IMR-90 (cell line): ENCODE data around the gene CHIT1. TPM values are rescaled to one million over a fixed set of nuclear protein-coding genes. Genes with fewer than 3 reads are reported as not detected.

ENCODE experiments used
- ATAC-seq: fragments of 200-7000 bp; cut with Tn5 transposase; 2 replicates; pipeline ENCODE4 v1.9.1; 2020; ENCODE audit warnings: low read depth, mild to moderate bottlenecking, moderate library complexity
- BruUV-seq: library from RNA; stranded (reverse); fragments of 400-500 nt; replicated peaks from 2 replicates; lab custom pipeline; 2021; lab: Mats Ljungman, UMichigan
- CTCF ChIA-PET: fragments of 300-600 bp; formaldehyde crosslinking; extraction: SDS; loops from one replicate; lab custom pipeline; 2021; ENCODE audit warnings: antibody characterized with exemption; lab: Yijun Ruan, JAX
- POLR2A ChIA-PET: fragments of 300-600 bp; sonication (Branson Sonifier 250); formaldehyde crosslinking; loops from one replicate; lab custom pipeline; 2022; ENCODE audit warnings: antibody characterized with exemption; ENCODE audit not compliant: unreplicated experiment; lab: Charles Lee
- DNase-seq: peaks from one replicate; pipeline ENCODE4 v3.0.0; 2013
- H2AFZ ChIP-seq: replicated peaks from 2 replicates; pipeline ENCODE3; 2013; ENCODE audit warnings: low read length, mild to moderate bottlenecking; ENCODE audit not compliant: poor library complexity
- H2AK5ac ChIP-seq: 2 replicates; pipeline ENCODE4 v1.6.1; 2013; ENCODE audit warnings: low read depth, low read length, inconsistent platforms
- H2AK9ac ChIP-seq: replicated peaks from 2 replicates; pipeline ENCODE3; 2013; ENCODE audit warnings: mild to moderate bottlenecking, low read depth, low read length, moderate library complexity; ENCODE audit not compliant: poor library complexity
- H2BK120ac ChIP-seq: 2 replicates; pipeline ENCODE4 v1.6.1; 2013; ENCODE audit warnings: low read depth, low read length, inconsistent platforms
- H2BK15ac ChIP-seq: 3 replicates; pipeline ENCODE4 v1.6.1; 2013; ENCODE audit warnings: low read depth, low read length, inconsistent platforms
- H2BK20ac ChIP-seq: 2 replicates; pipeline ENCODE4 v1.6.1; 2013; ENCODE audit warnings: low read depth, mild to moderate bottlenecking, inconsistent platforms, low read length, moderate library complexity
- H2BK5ac ChIP-seq: 2 replicates; pipeline ENCODE4 v1.6.1; 2013; ENCODE audit warnings: mild to moderate bottlenecking, low read depth, low read length, inconsistent platforms; ENCODE audit not compliant: poor library complexity, severe bottlenecking
- H3K14ac ChIP-seq: replicated peaks from 2 replicates; pipeline ENCODE4 v1.6.1; 2013; ENCODE audit warnings: low read depth, low read length, inconsistent platforms
- H3K18ac ChIP-seq: 2 replicates; pipeline ENCODE4 v1.6.1; 2013; ENCODE audit warnings: low read depth, low read length, control low read depth
- H3K23ac ChIP-seq: 2 replicates; pipeline ENCODE4 v1.6.1; 2013; ENCODE audit warnings: low read depth, low read length, inconsistent platforms
- H3K27ac ChIP-seq: 2 replicates; pipeline ENCODE4 v1.5.1; 2013; ENCODE audit warnings: mild to moderate bottlenecking, control low read depth, low read length; ENCODE audit not compliant: insufficient read depth
- H3K27me3 ChIP-seq: 2 replicates; pipeline ENCODE4 v1.6.1; 2013; ENCODE audit warnings: low read length; ENCODE audit not compliant: control insufficient read depth, insufficient read depth
- H3K36me3 ChIP-seq: 2 replicates; pipeline ENCODE4 v1.6.1; 2013; ENCODE audit warnings: low read length, mixed read lengths; ENCODE audit not compliant: control insufficient read depth, insufficient read depth
- H3K4ac ChIP-seq: 2 replicates; pipeline ENCODE4 v1.6.1; 2013; ENCODE audit warnings: low read depth, low read length, inconsistent platforms
- H3K4me1 ChIP-seq: 2 replicates; pipeline ENCODE4 v1.6.1; 2013; ENCODE audit warnings: low read length, mixed read lengths; ENCODE audit not compliant: control insufficient read depth, insufficient read depth
- H3K4me2 ChIP-seq: 2 replicates; pipeline ENCODE4 v1.6.1; 2013; ENCODE audit warnings: low read depth, mild to moderate bottlenecking, control low read depth, low read length, moderate library complexity
- H3K4me3 ChIP-seq: 2 replicates; pipeline ENCODE4 v1.5.1; 2013; ENCODE audit warnings: low read depth, mild to moderate bottlenecking, control low read depth, low read length, moderate library complexity; ENCODE audit not compliant: insufficient read depth
- H3K56ac ChIP-seq: 2 replicates; pipeline ENCODE4 v1.6.1; 2013; ENCODE audit warnings: low read length, inconsistent platforms; ENCODE audit not compliant: insufficient read depth; ENCODE audit errors: extremely low read depth
- H3K79me1 ChIP-seq, 2 experiments: 2 replicates each; pipeline ENCODE4 v1.6.1; 2013; ENCODE audit warnings: low read length in 2 of 2, inconsistent platforms in 1 of 2, low read depth in 1 of 2
- H3K9ac ChIP-seq: 2 replicates; pipeline ENCODE4 v1.6.1; 2013; ENCODE audit warnings: low read depth, low read length, control low read depth
- H3K9me1 ChIP-seq: 2 replicates; pipeline ENCODE4 v1.6.1; 2013; ENCODE audit warnings: low read length, inconsistent platforms; ENCODE audit not compliant: insufficient read depth
- H3K9me3 ChIP-seq: 2 replicates; pipeline ENCODE4 v1.6.1; 2013; ENCODE audit warnings: low read length; ENCODE audit not compliant: control insufficient read depth, insufficient read depth
- H4K20me1 ChIP-seq: 2 replicates; pipeline ENCODE4 v1.6.1; 2013; ENCODE audit warnings: low read length, inconsistent platforms; ENCODE audit not compliant: insufficient read depth
- H4K5ac ChIP-seq: 2 replicates; pipeline ENCODE4 v1.6.1; 2013; ENCODE audit warnings: mild to moderate bottlenecking, low read depth, low read length, control low read depth
- H4K8ac ChIP-seq, 2 experiments: 2 replicates each; pipeline ENCODE4 v1.6.1; 2013; ENCODE audit warnings: low read depth in 2 of 2, low read length in 2 of 2, control low read depth in 1 of 2, inconsistent platforms in 1 of 2
- H4K91ac ChIP-seq: 2 replicates; pipeline ENCODE4 v1.6.1; 2013; ENCODE audit warnings: low read depth, low read length, inconsistent platforms; ENCODE audit not compliant: insufficient read depth
- BHLHE40 ChIP-seq: fragments of 150-350 bp; IDR thresholded peaks from 2 replicates; pipeline ENCODE4 v1.6.1; 2016; ENCODE audit warnings: mild to moderate bottlenecking, low read depth, low read length
- CEBPB ChIP-seq: IDR thresholded peaks from 2 replicates; pipeline ENCODE4 v1.6.1; 2012; ENCODE audit warnings: low read depth, low read length, improper control_type of control experiment
- CHD1 ChIP-seq: IDR thresholded peaks from 2 replicates; pipeline ENCODE4 v1.6.1; 2012; ENCODE audit warnings: low read depth, low read length, improper control_type of control experiment
- CTCF ChIP-seq: conservative IDR thresholded peaks from 2 replicates; pipeline ENCODE4 v1.5.1; 2012; ENCODE audit warnings: mild to moderate bottlenecking, low read depth, low read length, improper control_type of control experiment
- ELK1 ChIP-seq: fragments of 150-350 bp; IDR thresholded peaks from 2 replicates; pipeline ENCODE4 v1.6.1; 2016; ENCODE audit warnings: low read depth, mild to moderate bottlenecking, low read length, moderate library complexity, borderline replicate concordance
- FOS ChIP-seq: fragments of 150-350 bp; IDR thresholded peaks from 2 replicates; pipeline ENCODE4 v1.6.1; 2016; ENCODE audit warnings: low read depth, low read length
- MAFK ChIP-seq: IDR thresholded peaks from 2 replicates; pipeline ENCODE4 v1.6.1; 2012; ENCODE audit warnings: low read depth, low read length, improper control_type of control experiment
- MAZ ChIP-seq: IDR thresholded peaks from 2 replicates; pipeline ENCODE4 v1.6.1; 2012; ENCODE audit warnings: low read depth, mild to moderate bottlenecking, low read length, improper control_type of control experiment, moderate library complexity, borderline replicate concordance
- MXI1 ChIP-seq: IDR thresholded peaks from 2 replicates; pipeline ENCODE4 v1.6.1; 2012; ENCODE audit warnings: low read depth, mild to moderate bottlenecking, low read length, moderate library complexity, borderline replicate concordance
- NFE2L2 ChIP-seq: fragments of 150-350 bp; IDR thresholded peaks from 2 replicates; pipeline ENCODE4 v1.6.1; 2016; ENCODE audit warnings: low read depth, mild to moderate bottlenecking, low read length
- POLR2A ChIP-seq: IDR thresholded peaks from 2 replicates; pipeline ENCODE4 v1.6.1; 2012; ENCODE audit warnings: mild to moderate bottlenecking, low read depth, low read length
- RAD21 ChIP-seq: IDR thresholded peaks from 2 replicates; pipeline ENCODE4 v1.6.1; 2012; ENCODE audit warnings: low read length, improper control_type of control experiment
- RCOR1 ChIP-seq: IDR thresholded peaks from 2 replicates; pipeline ENCODE4 v1.6.1; 2012; ENCODE audit warnings: mild to moderate bottlenecking, low read length, improper control_type of control experiment; ENCODE audit not compliant: insufficient replicate concordance
- RFX5 ChIP-seq: IDR thresholded peaks from 2 replicates; pipeline ENCODE4 v1.8.0; 2012; ENCODE audit warnings: low read depth, mild to moderate bottlenecking, low read length, moderate library complexity
- SMC3 ChIP-seq: fragments of 150-350 bp; IDR thresholded peaks from 2 replicates; pipeline ENCODE4 v1.6.1; 2016; ENCODE audit warnings: low read depth, mild to moderate bottlenecking, antibody characterized with exemption, low read length, moderate library complexity
- WGBS, 2 experiments: methylation state at CpG; one replicate each; pipeline versions ENCODE4 v1.1.5 to v1.1.7; 2013; ENCODE audit warnings: missing lambda C conversion rate in 2 of 2; ENCODE audit not compliant: insufficient read length in 1 of 2; ENCODE audit errors: extremely low coverage in 2 of 2; 5-methylcytosine and 5-hydroxymethylcytosine counted together
- dilution Hi-C: fragments of 300-500 bp; cut with HindIII; formaldehyde crosslinking; loops from one replicate; pipeline ENCODE4 v1.14.3; 2018; ENCODE audit warnings: low sequenced_read_pairs; ENCODE audit not compliant: unreplicated experiment
- in situ Hi-C: fragments of 300-500 bp; cut with MboI; formaldehyde crosslinking; loops from 3 replicates; pipeline ENCODE4 v1.14.3; 2019; ENCODE audit warnings: low sequenced_read_pairs, inconsistent platforms, mixed read lengths
- intact Hi-C: fragments of 100-400 bp; cut with micrococcal nuclease; formaldehyde crosslinking; loops from 2 replicates; pipeline ENCODE4 v1.10.0; 2022
- polyA plus RNA-seq, 3 experiments: library from polyadenylated mRNA; depleted of rRNA; stranded (reverse); fragments of >200 nt; gene quantifications; 2 replicates each; pipeline ENCODE4 v1.2.3, GENCODE V29; 2012; ENCODE audit warnings: low replicate concordance in 1 of 3
- total RNA-seq: library from RNA; depleted of rRNA; stranded (reverse); fragments of >200 nt; gene quantifications from 2 replicates; pipeline ENCODE4 v1.2.3, GENCODE V29; 2012
- TF ChIP-seq, protein P1 (sequence below): fragments of 150-350 bp; IDR thresholded peaks from 2 replicates; pipeline ENCODE4 v1.6.1; 2017; ENCODE audit warnings: mild to moderate bottlenecking, antibody characterized with exemption, low read length, low read depth

The CHIT1 gene
- total and polyA plus RNA-seq, 2 of the 4 experiments (the other 2 are of a cell fraction), result not detected

- BruUV-seq, result no TSS peak
These were observed 41.0 kb upstream of the CHIT1 start for GRCh38 chr1:203270448-203270847.

More at GRCh38 chr1:203270448-203270847, 41.0 kb upstream of the CHIT1 start:
- ChIA-PET CTCF (interaction anchor here (0.6 to 1.5 kb wide), 2 partner anchors 8 to 350 kb away, joined by 4 read pairs; no protein-coding TSS in a partner anchor), POLR2A (no interaction called here)
- H3K79me1 ChIP-seq, result no peaks in the 10 kb centered on the region
- no peak overlapping the region for H3K18ac ChIP-seq
- H3K4me2 ChIP-seq, result no peak overlapping the region
- no CpG with 5 or more reads among the region's 4 CpGs for WGBS, 2 experiments
- H4K20me1 ChIP-seq, result no peaks in the 10 kb centered on the region
- H2AFZ ChIP-seq, result peak overlapping the region; percentile 91
- peak overlapping the region; percentile 16; the same call in 1 of the 2 replicates for H4K5ac ChIP-seq
- no peaks in the 10 kb centered on the region for H3K9me1 ChIP-seq
- intact Hi-C loops, result no loop called here
- no peak overlapping the region for H2BK120ac ChIP-seq
- dilution Hi-C loops, result no loop called here
- H2BK15ac ChIP-seq, result no peak overlapping the region
- H3K56ac ChIP-seq, result no peak overlapping the region
- H3K4me1 ChIP-seq, result peaks cover 5% of the 10 kb centered on the region; the same call in 1 of the 2 replicates
- no peak overlapping the region for H2BK5ac ChIP-seq
- no peak overlapping the region for H3K9ac ChIP-seq
- no peak for DNase-seq
- H2BK20ac ChIP-seq, result no peak overlapping the region
- H4K8ac ChIP-seq, result peak overlapping the region; percentile 32 to 92; a peak in 2 of 4 replicates
- H3K4ac ChIP-seq, result no peak overlapping the region
- ATAC-seq, result no peak
- H3K36me3 ChIP-seq, result no peaks in the 10 kb centered on the region
- H3K27ac ChIP-seq, result no peak overlapping the region
- no peaks in the 10 kb centered on the region; the same call in 1 of the 2 replicates for H3K27me3 ChIP-seq
- in situ Hi-C loops, result loop anchor here (5.0 to 10.0 kb wide), 3 partner anchors 67 to 217 kb away; no protein-coding TSS in a partner anchor
- no peaks in the 10 kb centered on the region for H3K9me3 ChIP-seq
- H4K91ac ChIP-seq, result no peak overlapping the region
- no peak overlapping the region for H2AK9ac ChIP-seq
- no peak overlapping the region for H3K23ac ChIP-seq
- H3K4me3 ChIP-seq, result no peak overlapping the region
- no peak overlapping the region for H3K14ac ChIP-seq
- no peak overlapping the region for H2AK5ac ChIP-seq
- no peak for TF ChIP-seq SMC3
- TF ChIP-seq, protein P1, sequence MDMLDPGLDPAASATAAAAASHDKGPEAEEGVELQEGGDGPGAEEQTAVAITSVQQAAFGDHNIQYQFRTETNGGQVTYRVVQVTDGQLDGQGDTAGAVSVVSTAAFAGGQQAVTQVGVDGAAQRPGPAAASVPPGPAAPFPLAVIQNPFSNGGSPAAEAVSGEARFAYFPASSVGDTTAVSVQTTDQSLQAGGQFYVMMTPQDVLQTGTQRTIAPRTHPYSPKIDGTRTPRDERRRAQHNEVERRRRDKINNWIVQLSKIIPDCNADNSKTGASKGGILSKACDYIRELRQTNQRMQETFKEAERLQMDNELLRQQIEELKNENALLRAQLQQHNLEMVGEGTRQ, result no peak
- no peak for TF ChIP-seq MAZ
- TF ChIP-seq ELK1, result no peak
- no peak for TF ChIP-seq CEBPB
- TF ChIP-seq RCOR1, result no peak
- TF ChIP-seq MXI1, result no peak
- no peak for TF ChIP-seq RAD21
- TF ChIP-seq NFE2L2, result no peak
- no peak for TF ChIP-seq MAFK
- TF ChIP-seq RFX5, result no peak
- TF ChIP-seq BHLHE40, result no peak
- TF ChIP-seq POLR2A, result no peak
- TF ChIP-seq CHD1, result no peak
- TF ChIP-seq CTCF, result no peak
- TF ChIP-seq FOS, result no peak
